Measurements from ENCODE around the gene KISS1R.

Gene KISS1R

GRCh38 chr19:940591-941291 lies 23.6 kb downstream of the KISS1R start:
- DNase-seq: no peak

- no peak for DNase-seq
Measured at GRCh38 chr19:941292-942132, 24.4 kb downstream of the KISS1R start.

GRCh38 chr19:942133-942645 lies 25.1 kb downstream of the KISS1R start:
- DNase-seq: no peak

- no peak for DNase-seq
Measured at GRCh38 chr19:943551-944170, 26.5 kb downstream of the KISS1R start.

GRCh38 chr19:944171-944567 lies 27.0 kb downstream of the KISS1R start:
- DNase-seq: no peak

GRCh38 chr19:944663-945241 lies 27.6 kb downstream of the KISS1R start:
- DNase-seq: no peak

- DNase-seq: no peak
Measured at GRCh38 chr19:945401-946252, 28.5 kb downstream of the KISS1R start.

GRCh38 chr19:947090-947706 lies 30.1 kb downstream of the KISS1R start:
- DNase-seq: no peak

GRCh38 chr19:947707-948539 lies 30.8 kb downstream of the KISS1R start:
- peak; percentile 34 for DNase-seq

GRCh38 chr19:948842-949496 lies 31.8 kb downstream of the KISS1R start:
- no peak for DNase-seq

- no peak for DNase-seq
Measured at GRCh38 chr19:950352-951066, 33.4 kb downstream of the KISS1R start.

GRCh38 chr19:952049-952679 lies 35.0 kb downstream of the KISS1R start:
- no peak for DNase-seq

GRCh38 chr19:952680-953444 lies 35.7 kb downstream of the KISS1R start:
- no peak for DNase-seq

- no peak for DNase-seq
Measured at GRCh38 chr19:953445-954271, 36.5 kb downstream of the KISS1R start.

- DNase-seq: no peak
Measured at GRCh38 chr19:954272-954671, 37.1 kb downstream of the KISS1R start.

- DNase-seq: no peak
Measured at GRCh38 chr19:954672-955494, 37.8 kb downstream of the KISS1R start.
